Measurements from ENCODE around the gene RPL23.

DNA sequence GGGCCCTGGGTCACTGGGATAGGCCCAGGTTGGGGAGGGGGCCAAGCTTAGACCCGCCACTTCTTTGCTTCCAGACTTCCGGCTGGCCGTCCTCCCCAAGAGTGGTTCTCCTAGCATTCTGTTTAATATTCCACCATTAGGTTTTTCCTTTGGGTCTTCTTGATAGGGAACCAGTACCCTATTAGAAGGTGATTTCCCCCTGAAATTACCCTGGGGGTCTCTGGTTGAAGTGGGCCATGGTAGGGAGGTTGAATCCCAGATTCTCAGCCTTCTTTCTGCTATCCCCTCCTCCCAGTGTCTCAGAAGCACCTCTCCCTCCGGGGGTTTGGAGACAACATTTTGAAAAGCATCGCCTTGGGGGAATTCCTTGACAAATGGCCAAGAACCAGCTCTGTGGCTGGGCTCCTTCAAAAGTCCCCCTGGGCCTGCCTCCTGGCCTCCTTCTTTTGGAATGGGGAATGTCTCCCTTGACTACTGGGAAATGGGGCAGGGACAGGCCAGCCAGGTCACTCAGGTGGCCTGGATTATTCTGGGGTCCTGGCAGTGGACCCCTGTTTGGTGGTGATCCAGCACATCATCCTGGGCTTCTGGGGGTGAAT is 22.1 kb upstream of the RPL23 start:
- TF ChIP-seq, protein P1, sequence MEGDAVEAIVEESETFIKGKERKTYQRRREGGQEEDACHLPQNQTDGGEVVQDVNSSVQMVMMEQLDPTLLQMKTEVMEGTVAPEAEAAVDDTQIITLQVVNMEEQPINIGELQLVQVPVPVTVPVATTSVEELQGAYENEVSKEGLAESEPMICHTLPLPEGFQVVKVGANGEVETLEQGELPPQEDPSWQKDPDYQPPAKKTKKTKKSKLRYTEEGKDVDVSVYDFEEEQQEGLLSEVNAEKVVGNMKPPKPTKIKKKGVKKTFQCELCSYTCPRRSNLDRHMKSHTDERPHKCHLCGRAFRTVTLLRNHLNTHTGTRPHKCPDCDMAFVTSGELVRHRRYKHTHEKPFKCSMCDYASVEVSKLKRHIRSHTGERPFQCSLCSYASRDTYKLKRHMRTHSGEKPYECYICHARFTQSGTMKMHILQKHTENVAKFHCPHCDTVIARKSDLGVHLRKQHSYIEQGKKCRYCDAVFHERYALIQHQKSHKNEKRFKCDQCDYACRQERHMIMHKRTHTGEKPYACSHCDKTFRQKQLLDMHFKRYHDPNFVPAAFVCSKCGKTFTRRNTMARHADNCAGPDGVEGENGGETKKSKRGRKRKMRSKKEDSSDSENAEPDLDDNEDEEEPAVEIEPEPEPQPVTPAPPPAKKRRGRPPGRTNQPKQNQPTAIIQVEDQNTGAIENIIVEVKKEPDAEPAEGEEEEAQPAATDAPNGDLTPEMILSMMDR (IDR thresholded peaks at IDR 0.05; ENCODE audit: insufficient read depth, low read depth, low read length): no peak
- TF ChIP-seq EZH2 (IDR thresholded peaks at IDR 0.05; ENCODE audit: insufficient read depth, low read length): no peak
